ENCODE results near the gene ZNF48.
A peak's percentile ranks its signal among the peaks of the same experiment; 100 is the strongest.

The ZNF48 gene

DNA sequence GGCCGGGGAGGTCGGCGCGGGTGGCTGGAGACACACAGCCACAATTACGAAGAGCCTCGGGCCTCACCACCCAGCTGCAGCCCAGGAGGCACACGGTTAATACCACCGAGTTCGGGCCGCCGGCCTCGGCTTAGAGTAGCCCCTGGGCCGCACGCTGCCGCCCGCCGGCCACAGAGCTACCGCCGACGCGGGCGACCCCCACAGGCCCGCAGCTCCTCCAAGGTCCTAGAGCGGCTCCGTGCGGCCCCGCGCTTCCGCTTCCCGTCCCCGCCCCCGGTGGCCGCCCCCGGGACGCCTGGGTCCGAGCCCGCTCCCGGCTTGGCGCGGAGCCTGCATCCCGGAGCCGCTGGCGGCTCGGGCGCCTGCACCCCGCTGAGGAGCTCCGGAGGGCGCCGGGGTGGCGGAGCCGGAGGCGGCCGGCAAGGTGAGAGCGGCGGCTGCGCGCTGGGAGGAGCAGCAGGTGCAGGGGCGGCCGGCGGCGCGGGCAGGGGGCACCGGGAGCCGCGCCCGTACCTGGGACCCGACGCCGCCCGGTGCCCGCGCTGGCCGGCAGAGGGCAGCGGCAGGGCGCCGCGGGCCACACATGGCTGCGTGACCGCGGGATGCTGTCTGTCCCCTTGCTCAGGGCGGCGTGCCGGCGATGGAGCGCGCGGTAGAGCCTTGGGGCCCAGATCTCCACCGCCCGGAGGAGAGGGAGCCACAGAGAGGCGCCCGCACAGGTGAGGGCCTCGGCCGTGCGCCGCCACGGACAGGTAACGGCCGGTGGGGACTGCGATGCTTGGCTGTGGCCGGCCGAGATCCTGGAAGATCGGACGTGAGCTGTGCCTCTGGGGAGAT, at the start of gene ZNF48:
Gene ZNF48, plus strand, starts transcription at position 266 of the 837 bp plus-strand sequence. Its CDS starts 375 bp downstream, at position 641.
- peak; percentile 93 for DNase-seq (ENCODE audit: low spot score)

DNA sequence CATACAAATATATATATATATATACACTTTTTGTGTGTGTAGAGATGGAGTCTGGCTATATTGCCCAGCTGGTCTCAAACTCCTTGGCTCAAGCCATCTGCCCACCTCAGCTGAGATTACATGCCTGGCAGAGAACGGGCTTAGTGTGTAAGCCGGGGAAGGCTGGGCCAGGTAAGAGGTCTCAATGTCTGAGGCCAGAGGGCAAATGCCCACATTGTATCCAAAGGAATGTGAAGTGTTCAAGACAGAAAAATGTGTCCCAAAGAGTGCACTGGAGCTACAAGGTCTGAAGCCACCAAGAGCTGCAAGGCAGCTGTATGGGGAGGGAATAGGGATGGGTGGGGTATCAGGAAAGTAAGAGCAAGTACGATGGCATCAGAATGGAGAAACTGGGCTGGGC, 48.9 kb upstream of the ZNF48 start:
- DNase-seq (ENCODE audit: low spot score) = no peak

DNA sequence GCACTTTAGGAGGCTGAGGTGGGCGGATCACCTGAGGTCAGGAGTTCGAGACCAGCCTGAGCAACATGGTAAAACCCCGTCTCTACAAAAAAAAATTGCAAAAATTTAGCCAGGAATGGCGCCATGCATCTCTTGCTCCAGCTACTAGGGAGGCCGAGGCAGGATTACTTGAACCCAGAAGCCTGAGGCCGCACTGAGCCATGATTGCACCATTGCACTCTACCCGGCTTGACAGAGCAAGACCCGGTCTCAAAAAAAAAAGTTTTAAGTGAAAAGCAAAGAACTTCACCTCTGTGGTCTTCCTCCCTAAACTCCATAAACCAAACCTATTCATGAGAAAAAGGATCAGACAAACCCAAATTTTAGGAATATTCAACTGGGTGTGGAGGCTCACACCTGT, 47.1 kb upstream of the ZNF48 start:
- DNase-seq (ENCODE audit: low spot score) = no peak

DNA sequence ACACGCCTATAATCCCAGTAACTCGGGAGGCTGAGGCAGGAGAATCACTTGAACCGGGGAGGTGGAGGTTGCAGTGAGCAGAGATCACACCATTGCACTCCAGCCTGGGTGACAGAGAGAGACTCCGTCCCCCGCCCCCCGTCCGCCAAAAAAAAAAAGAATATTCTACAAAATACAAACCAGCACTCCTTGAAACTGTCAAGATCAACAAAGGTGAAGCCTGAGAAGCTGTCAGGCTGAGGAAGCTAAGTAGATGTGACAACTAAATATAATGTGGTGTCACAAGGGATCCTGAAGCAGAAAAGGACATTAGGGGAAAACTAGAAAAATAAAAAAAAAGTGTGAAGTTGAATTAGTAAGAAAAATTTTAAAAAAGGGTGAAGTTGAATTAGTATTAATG, 46.3 kb upstream of the ZNF48 start:
- DNase-seq (ENCODE audit: low spot score) = no peak

DNA sequence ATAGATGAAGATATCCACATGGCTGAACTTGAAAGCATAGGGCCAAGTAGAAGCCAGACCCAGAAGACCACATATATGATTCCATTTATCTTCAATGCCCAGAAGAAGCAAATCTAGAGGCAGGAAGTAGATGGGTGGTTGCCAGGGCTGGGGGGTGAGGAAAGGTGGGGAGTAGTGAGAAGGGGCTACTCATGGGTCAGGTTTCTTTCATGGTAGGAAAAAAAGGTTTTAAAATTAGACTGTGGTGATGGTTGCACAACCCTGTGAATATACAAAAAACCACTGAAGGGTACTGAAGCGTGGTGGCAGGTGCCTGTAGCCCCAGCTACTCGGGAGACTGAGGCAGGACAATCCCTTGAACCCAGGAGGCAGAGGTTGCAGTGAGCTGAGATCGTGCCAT, 45.5 kb upstream of the ZNF48 start:
- peak; percentile 23 for DNase-seq (ENCODE audit: low spot score)

DNA sequence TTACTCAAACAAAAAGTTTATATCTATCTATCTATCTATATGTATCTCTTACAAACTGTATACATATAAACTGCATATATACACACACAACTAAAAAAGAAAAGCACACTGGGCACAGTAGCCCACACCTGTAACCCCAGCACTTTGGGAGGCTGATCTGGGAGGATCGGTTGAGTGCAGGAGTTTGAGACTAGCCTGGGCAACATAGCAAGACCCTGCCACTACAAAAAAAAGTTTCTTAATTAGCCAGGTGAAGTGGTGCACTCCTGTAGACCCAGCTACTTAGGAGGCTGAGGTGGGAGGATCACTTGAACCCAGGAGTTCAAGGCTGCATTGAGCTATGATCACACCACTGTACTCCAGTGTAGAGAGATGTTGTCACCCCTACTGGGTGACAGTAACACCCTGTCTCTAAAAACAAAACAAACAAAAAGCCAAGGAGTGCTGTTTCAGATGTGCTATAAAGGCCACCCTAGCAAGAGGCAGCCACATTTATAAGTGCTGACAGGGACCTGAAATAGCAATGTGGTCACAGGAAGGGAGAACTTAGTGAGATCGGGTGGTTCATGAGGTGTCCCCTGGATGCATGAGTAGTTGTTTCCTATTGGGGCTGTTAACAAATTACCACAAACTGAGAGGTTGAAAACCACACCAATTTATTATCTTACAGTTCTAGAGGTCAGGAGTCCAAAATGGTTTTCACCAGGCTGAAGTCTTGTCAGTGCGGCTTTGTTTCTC, 44.9 kb upstream of the ZNF48 start:
- peak; percentile 41 for DNase-seq (ENCODE audit: low spot score)

DNA sequence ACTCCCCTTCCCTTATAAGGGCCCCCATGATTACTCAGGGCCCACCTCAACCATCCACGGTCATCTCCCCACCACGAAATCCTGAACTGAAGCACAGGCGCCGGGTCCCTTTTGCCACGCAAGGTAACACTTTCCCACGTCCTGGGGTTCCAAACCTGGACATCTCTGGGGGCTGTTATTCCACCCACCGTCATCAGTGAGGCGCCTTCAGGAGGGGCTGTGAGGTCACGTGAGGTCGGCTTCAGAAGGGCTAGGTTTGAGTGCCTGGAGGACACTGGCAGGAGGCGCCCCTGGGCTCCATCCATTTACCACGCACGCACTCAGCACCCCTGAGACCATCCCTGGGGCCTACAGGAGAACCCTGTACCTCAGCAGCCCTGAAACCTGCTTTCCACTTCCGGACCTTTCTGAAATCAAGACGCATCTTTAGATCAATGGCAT, 44.2 kb upstream of the ZNF48 start:
- DNase-seq (ENCODE audit: low spot score) = no peak

DNA sequence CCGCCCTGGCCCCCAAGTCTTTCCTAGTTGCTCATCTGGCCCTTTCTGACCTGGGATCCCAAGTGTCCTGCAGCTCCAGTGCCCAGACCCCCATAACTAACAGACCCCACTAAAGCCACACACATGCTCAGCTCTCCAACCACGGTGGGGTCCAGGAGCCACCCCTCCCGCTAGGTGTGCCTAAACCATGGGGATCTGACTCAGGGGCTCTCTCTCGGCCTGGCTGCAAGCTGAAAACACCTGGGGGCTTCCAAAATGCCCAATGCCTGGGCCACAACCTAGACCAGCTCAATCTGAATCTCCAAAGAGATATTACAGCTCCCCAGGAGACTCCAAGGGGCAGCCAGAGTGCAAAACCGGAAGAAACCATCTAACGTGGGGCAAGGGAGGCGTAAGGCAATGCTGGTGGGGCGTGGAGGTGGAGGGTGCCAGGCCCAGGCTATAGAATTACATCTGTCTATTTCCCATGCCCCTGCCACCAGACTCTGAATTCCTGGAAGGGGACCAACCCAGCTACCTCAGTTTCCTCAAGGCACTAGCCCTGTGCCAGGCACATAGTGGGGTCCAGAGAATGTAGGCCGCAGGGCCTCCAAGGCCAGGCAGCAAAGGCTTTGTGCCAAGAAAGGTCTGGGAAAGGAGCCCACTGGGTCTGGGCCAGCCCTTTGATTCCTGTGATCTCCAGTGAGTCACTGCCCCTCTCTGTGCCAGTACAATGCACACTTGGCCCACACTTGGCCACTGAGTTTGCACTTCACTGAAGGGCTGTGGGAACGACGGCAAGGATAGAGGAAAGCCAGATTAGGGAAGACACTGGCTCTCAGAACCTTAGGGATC, 43.4 kb upstream of the ZNF48 start:
- DNase-seq (ENCODE audit: low spot score) = peak; percentile 73

DNA sequence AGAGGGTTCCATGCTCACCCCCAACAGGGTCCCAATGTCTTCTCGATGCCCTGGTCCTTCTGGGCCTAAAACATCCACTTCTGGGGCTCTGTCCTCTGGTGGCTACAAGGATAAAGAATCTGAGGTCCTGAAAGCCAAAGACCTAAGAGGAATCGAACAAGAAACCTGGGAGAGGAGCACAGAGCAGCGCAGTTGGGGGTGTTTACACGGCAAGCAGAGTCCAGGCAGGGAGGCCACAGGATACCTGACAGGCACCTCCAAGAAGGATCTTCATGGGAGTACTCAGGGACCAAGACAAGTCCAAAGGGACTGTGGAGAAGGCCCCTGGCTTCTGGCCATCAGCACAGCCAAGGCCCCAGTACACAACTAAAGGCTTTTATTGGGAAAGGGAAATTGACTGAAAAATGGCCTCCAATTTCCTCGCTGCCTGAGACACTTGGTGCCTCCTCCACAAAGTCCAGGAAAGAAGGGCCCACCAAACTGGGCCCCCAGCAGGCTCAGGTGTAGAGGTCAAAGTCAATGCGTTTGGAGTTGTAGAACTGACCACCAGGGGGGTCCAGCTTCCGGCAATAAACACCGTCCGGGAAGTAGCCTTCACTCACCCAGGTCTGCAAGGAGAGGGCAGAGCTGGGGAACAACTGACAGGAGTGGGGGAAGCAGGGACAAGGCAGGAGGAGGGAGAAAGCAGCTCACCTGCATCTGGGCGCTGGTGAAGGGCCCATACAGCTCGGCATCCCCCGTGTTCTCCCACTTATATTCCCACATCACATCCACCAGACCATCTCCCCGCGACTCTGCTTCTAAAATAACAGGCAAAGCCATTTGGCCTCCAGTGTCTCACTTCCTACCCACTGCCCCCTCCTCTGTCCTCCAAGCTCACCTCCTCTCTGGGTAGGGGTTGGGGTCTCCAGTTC, 42.5 kb upstream of the ZNF48 start:
- no peak for DNase-seq (ENCODE audit: low spot score)

DNA sequence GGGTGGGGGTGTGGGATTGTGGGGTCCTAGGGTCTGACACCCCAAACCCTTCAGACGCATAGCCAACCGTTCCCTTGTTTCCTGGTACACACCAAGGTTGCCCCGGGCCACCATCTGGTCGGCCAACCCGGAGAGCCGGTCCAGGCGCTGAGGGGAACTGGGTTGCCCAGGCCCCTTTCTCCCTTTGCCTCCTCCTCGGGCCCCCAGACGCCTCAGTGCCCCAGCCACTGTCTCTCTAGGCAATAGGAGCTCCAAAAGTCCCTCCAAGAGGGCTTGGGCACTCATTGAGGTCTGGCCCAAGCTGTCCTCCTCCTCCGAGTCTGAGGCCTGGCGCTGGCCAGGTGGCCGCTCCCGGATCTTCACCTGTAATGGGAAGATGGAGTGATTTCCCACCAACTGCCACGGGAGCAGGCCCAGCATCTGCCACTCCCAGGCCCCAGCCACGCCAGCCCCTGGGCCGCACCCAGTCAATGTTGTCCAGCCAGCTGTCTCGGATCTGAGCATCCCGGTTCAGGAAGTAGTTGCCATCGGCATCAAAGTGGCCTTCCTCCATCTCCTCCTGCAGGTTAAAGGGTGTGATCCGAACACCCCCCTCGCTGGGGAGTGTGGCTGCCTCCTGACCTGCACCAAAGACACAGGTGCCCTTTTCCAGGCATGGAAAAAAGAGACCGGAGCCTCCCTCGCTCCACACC, 41.6 kb upstream of the ZNF48 start:
- DNase-seq (ENCODE audit: low spot score) = no peak

DNA sequence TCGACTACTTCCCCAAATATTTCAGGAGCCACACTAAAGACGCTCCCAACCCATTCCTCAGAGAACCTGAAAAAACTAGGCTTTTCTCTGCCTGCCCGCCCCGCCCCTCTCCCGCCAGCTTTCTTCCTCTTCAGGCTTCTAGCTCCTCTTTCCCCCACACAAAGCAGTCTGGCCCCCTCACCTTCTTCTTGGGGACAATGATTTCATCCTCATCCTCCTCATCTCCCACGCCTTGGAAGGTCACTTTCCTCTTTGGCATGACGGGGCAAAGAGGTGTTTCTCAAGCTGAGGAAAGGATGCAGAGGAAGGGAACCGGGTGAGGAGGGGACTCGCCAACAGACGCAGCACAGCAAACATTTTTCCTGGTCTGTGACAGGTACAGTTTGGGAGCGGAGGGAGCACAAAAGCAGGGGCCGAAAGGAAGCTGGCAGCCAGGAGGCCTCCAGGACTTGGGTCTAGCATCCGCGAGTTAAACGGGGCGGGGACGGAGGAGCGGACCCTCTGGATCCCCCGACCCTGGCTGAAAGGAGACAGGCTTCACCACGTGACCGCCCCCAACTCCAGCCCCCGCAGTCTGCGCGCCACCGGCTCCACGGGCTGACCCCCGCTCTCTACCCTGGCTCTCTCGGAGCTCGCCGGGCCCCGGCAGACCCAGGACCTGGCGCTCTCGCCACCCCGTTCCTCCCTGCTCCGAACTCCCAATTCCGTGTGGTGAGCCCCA, 40.6 kb upstream of the ZNF48 start:
- peak; percentile 16 for DNase-seq (ENCODE audit: low spot score)

DNA sequence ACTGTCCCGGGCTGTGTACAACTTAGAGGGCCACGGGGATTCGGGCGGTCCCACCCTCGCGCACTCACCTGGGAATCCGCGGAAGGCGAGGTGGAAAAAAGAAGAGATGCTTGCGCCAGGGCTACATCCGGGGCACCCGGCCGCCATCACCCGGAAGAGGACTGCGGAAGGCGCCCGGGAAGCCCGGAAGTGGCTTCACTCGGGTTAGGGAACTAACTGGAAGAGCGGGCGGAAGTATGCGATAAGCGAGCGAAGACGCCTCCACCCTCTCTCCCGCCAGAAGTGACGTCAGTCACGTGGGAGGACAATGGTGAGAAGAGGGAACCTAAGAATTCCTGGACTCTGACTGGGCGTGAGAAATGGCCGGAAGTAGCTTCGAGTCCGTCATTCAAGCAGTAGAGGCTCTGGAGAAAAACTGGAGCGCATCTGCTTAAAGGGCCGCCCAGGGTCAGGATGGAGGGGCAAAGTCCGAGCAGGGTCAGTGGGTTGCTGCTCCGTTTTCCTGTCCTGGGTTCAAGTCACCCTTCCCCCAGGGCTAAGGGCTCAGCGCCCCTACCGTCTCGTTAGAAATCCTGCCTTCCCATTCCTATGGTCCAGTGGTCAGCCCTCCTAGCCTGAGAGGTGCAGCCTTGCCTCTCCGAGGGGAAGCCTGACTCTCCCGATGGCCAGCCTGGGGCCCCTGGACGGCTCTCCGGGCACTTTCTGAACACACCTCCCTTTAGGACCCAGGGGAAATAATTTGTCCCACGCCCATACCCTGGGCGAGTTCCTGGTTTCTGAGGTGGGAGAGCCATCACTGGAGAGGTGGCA, 39.9 kb upstream of the ZNF48 start, which contains the start of gene CD2BP2:
Gene CD2BP2, minus strand, starts transcription at position 165 of the 810 bp plus-strand sequence. CDS start 627 bp downstream, outside the sequence.
- DNase-seq (ENCODE audit: low spot score) = peak; percentile 100

DNA sequence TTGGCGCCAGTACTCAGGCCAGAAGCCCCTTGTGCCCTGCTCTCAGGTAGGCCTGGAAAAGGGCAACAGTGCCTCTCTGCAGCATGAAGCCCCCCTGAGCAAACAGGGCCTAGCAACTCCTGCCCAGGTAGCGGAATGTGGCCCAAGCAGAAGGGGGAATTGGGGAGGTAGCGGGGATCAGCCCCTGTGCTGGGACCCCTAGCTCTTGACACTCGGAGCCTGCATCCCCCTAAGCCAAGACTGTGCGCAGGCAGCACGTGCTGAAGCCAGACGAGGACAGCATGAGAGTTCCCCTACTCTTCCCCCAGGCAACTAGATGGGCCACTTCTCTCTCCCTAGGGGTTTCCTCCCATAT, 39.3 kb upstream of the ZNF48 start:
- DNase-seq (ENCODE audit: low spot score) = no peak

DNA sequence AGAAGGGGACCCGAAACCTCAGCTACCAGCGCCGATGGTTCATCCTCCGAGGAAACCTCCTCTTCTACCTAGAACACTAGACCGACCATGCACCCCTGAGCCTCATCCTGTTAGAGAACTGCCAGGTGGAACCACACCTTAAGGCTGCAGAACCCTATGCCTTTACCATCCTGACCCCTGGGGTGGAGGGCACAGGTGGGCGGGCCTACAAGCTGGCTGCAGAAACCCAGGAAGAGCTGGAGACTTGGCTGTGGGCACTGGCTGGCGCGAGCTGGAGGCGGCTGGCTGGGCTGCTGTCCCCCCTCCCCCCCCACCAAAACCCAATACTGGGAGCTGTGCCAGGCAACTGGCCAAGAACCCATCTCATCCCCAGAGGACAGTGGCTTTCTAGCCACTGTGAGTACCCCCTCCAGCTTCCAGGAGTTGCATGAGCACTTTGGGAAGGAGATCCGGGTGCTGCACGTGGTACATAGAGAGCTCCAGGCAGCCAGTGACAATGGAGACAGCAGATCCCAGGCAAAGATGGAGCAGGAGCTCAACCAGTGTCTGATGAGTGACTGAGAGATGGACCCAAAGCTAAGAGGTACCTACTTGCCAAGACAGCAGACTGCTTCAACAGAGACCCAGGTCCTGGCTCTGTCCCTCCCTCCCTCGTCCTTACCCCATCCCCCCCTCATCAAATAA, 38.7 kb upstream of the ZNF48 start:
- peak; percentile 13 for DNase-seq (ENCODE audit: low spot score)

DNA sequence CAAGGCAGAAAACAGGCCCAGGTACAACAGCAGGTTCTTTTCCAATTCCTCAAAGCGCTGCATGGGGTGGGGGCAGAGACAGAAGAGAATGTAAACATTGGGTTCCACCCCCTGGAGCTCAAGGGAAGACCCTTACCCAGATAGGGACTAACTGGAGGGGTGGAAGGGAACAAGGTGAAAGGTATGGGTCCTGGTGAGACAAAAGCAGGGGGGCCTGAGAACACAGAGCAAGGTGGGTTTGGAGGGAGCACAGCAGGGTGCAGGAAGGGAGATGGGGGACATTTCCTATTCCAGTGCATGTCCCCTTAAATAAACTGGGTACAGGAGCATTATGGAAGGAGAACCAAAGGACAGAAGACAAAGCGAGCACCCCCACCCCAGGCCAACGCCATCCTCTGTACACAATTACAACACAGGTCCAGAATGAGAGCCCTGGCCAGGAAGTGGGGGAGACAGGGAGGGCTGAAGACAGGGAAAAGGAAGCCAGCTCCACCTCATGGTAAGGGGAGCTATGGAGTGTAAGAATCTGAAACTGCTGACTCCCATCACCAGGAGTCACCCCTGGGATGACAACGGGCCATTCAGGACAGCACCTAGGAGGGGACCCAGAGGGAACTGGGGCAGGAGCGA, 38.0 kb upstream of the ZNF48 start:
- DNase-seq (ENCODE audit: low spot score) = peak; percentile 3

DNA sequence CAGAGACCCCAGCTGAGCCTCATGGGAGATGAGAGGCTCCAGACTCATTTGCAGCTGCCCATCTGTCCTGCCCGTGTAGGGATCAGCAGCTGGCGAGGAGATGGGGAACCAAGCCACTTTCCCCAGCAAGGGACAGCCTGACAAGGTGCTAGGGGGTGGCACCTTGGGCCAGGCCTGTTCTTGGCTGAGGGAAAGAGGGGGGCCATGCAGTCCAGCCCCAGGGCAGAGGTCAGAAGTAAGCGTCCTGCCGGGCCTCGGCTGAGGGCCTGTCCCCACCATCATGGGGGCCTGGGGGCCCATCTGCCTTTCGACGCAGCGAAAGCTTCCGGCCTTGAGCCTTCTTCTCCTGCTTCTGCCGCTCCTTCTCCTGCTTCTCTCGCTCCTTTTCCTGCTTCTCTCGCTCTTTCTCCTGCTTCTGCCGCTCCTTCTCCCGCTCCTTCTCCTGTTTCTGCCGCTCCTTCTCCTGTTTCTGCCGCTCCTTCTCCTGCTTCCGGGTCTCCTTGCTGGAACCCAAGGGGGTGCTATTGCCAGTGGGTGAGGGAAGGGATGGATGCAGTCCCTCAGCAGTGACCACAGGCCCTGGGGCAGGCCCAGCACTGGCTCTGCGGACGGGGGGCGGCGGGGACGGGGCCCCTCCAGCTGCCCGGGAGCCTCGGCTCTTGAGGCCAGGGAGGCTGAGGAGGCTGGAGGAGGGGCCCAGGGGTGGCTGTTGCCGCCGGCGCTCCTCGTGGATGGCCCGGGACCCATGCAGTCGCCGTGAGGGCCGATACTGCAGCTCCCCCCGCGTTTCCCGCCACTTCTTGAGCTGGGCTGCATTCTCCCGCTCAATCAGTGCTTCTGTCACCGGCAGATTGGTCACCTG, 37.3 kb upstream of the ZNF48 start:
- no peak for DNase-seq (ENCODE audit: low spot score)

DNA sequence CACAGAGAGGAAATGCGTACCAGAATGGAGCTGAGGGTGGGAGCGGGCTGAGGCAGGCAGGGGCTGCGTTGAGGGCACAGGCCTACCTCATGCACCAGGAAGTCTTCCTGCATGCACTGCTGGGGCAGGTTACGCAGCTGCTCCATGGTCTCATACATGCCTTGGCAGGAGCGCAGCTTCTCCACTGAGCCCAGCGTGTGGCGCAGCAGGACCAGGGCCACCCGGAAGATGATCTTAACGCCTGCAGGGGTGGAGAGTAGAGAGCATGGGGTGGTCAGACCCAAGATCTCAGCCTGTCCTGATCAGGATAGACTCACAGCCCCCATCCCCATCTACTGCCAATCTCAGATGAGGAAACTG, 36.7 kb upstream of the ZNF48 start:
- DNase-seq (ENCODE audit: low spot score) = no peak

Measured in kidney tubule cell (primary cell).